T-helper 17 cell (primary cell): ENCODE data around the gene NPAP1. TPM values are rescaled to one million over a fixed set of nuclear protein-coding genes. Genes with fewer than 3 reads are reported as not detected.
"Not testable (repeated sequence)": the region's sequence is repeated elsewhere in the genome, so short reads cannot be mapped to it uniquely, and the experiment has no call there.

Source experiments
- ATAC-seq: fragments of 150-1000 bp; cut with Tn5 transposase; 2 replicates; pipeline ENCODE4 v1.10.0; 2021; ENCODE audit warnings: mild to moderate bottlenecking, moderate library complexity
- DNase-seq, 3 donors: peaks; one replicate each; pipeline versions ENCODE4 v3.0.0 to v3.0.0-alpha.2; 2020 to 2021
- H3K9me3 ChIP-seq: one replicate; pipeline ENCODE4 v1.7.0; 2013; ENCODE audit warnings: low read length, mild to moderate bottlenecking; ENCODE audit not compliant: control insufficient read depth, poor library complexity, severe bottlenecking
- H3K27ac Mint-ChIP-seq: one replicate; pipeline ENCODE4 v1.8.0; 2022; ENCODE audit warnings: mild to moderate bottlenecking, moderate library complexity, mixed read lengths
- H3K27me3 Mint-ChIP-seq: one replicate; pipeline ENCODE4 v1.8.0; 2022; ENCODE audit warnings: mixed read lengths
- H3K36me3 Mint-ChIP-seq: one replicate; pipeline ENCODE4 v1.8.0; 2022; ENCODE audit warnings: low read depth, mixed read lengths
- H3K4me1 Mint-ChIP-seq: one replicate; pipeline ENCODE4 v1.8.0; 2022; ENCODE audit warnings: mild to moderate bottlenecking, mixed read lengths
- H3K4me3 Mint-ChIP-seq: one replicate; pipeline ENCODE4 v1.8.0; 2022; ENCODE audit warnings: mild to moderate bottlenecking, moderate library complexity, mixed read lengths
- total RNA-seq, 4 donors: library from RNA in 2 of 4; stranded (reverse) in 2 of 4; gene quantifications; one replicate each; pipeline ENCODE4 v1.2.3 and lab custom pipeline; 2022 to 2026

The NPAP1 gene
- total RNA-seq (not detected), total RNA-seq (lab: John Stamatoyannopoulos, UW) (0 reads per million in 2 donors)

GRCh38 chr15:24675332-24676144, at the start of gene NPAP1:
Gene NPAP1 (plus strand): TSS chr15:24675775. CDS start chr15:24675868, 93 bp downstream.
- H3K36me3 Mint-ChIP-seq, result no peaks in the 10 kb centered on the region
- no peaks in the 10 kb centered on the region for H3K27me3 Mint-ChIP-seq
- ATAC-seq (no peak), DNase-seq (no peak)
- H3K4me1 Mint-ChIP-seq, result no peaks in the 10 kb centered on the region
- no peaks in the 10 kb centered on the region for H3K9me3 ChIP-seq
- no peak within 1 kb of the TSS for H3K27ac Mint-ChIP-seq
- H3K4me3 Mint-ChIP-seq, result no peak within 1 kb of the TSS

- no peaks in the 10 kb centered on the region for H3K4me1 Mint-ChIP-seq
- ATAC-seq, result no peak
Measured at GRCh38 chr15:24627443-24627842, 48.1 kb upstream of the NPAP1 start.

GRCh38 chr15:24633082-24633481, 42.5 kb upstream of the NPAP1 start:
- H3K27ac Mint-ChIP-seq, result no peak overlapping the region
- no peaks in the 10 kb centered on the region for H3K36me3 Mint-ChIP-seq
- ATAC-seq (no peak), DNase-seq (no peak)
- H3K4me3 Mint-ChIP-seq, result no peak overlapping the region
- no peaks in the 10 kb centered on the region for H3K4me1 Mint-ChIP-seq
- no peaks in the 10 kb centered on the region for H3K27me3 Mint-ChIP-seq
- no peaks in the 10 kb centered on the region for H3K9me3 ChIP-seq

More at GRCh38 chr15:24627443-24627842, 48.1 kb upstream of the NPAP1 start:
- H3K4me3 Mint-ChIP-seq, result no peak overlapping the region
- DNase-seq, result no peak
- no peaks in the 10 kb centered on the region for H3K9me3 ChIP-seq
- H3K36me3 Mint-ChIP-seq, result no peaks in the 10 kb centered on the region
- no peak overlapping the region for H3K27ac Mint-ChIP-seq
- H3K27me3 Mint-ChIP-seq, result no peaks in the 10 kb centered on the region

- not testable (repeated sequence) for H3K27ac Mint-ChIP-seq, H3K36me3 Mint-ChIP-seq, DNase-seq, H3K4me3 Mint-ChIP-seq, H3K4me1 Mint-ChIP-seq, H3K9me3 ChIP-seq, ATAC-seq, H3K27me3 Mint-ChIP-seq
Measured at GRCh38 chr15:24639412-24639811, 36.2 kb upstream of the NPAP1 start.

GRCh38 chr15:24645627-24646026, 29.9 kb upstream of the NPAP1 start:
- Mint-ChIP-seq H3K4me1 (no peaks in the 10 kb centered on the region), H3K27me3 (no peaks in the 10 kb centered on the region), H3K36me3 (no peaks in the 10 kb centered on the region), H3K27ac (no peak overlapping the region), H3K4me3 (no peak overlapping the region)
- no peak for DNase-seq
- no peaks in the 10 kb centered on the region for H3K9me3 ChIP-seq
- ATAC-seq, result no peak

GRCh38 chr15:24659622-24660021, 16.0 kb upstream of the NPAP1 start:
- ATAC-seq (no peak), DNase-seq (no peak)
- no peaks in the 10 kb centered on the region for H3K4me1 Mint-ChIP-seq
- H3K27ac Mint-ChIP-seq, result no peak overlapping the region
- H3K36me3 Mint-ChIP-seq, result no peaks in the 10 kb centered on the region
- H3K27me3 Mint-ChIP-seq, result no peaks in the 10 kb centered on the region
- no peak overlapping the region for H3K4me3 Mint-ChIP-seq
- H3K9me3 ChIP-seq, result no peaks in the 10 kb centered on the region

GRCh38 chr15:24662991-24663390, 12.6 kb upstream of the NPAP1 start:
- no peaks in the 10 kb centered on the region for H3K9me3 ChIP-seq
- Mint-ChIP-seq H3K4me1 (no peaks in the 10 kb centered on the region), H3K27ac (no peak overlapping the region), H3K4me3 (no peak overlapping the region), H3K27me3 (no peaks in the 10 kb centered on the region), H3K36me3 (no peaks in the 10 kb centered on the region)
- ATAC-seq (no peak), DNase-seq (no peak)

GRCh38 chr15:24676431-24676830, 856 bp downstream of the NPAP1 start:
- Mint-ChIP-seq H3K4me3 (no peak overlapping the region), H3K27me3 (no peaks in the 10 kb centered on the region), H3K36me3 (no peaks in the 10 kb centered on the region), H3K4me1 (no peaks in the 10 kb centered on the region), H3K27ac (no peak overlapping the region)
- no peaks in the 10 kb centered on the region for H3K9me3 ChIP-seq
- DNase-seq (no peak), ATAC-seq (no peak)

GRCh38 chr15:24678485-24678884, 2.9 kb downstream of the NPAP1 start:
- DNase-seq, result no peak
- Mint-ChIP-seq H3K36me3 (no peaks in the 10 kb centered on the region), H3K27ac (no peak overlapping the region), H3K4me1 (no peaks in the 10 kb centered on the region), H3K4me3 (no peak overlapping the region), H3K27me3 (no peaks in the 10 kb centered on the region)
- no peak for ATAC-seq
- no peaks in the 10 kb centered on the region for H3K9me3 ChIP-seq

- H3K4me1 Mint-ChIP-seq, result no peaks in the 10 kb centered on the region
- ATAC-seq, result no peak
- no peaks in the 10 kb centered on the region for H3K36me3 Mint-ChIP-seq
Measured at GRCh38 chr15:24682002-24682401, 6.4 kb downstream of the NPAP1 start.

GRCh38 chr15:24682905-24683304, 7.3 kb downstream of the NPAP1 start:
- ATAC-seq, DNase-seq, H3K27me3 Mint-ChIP-seq, H3K9me3 ChIP-seq, H3K4me1 Mint-ChIP-seq, H3K36me3 Mint-ChIP-seq, H3K4me3 Mint-ChIP-seq, H3K27ac Mint-ChIP-seq: not testable (repeated sequence)

More at GRCh38 chr15:24682002-24682401, 6.4 kb downstream of the NPAP1 start:
- Mint-ChIP-seq H3K27me3 (no peaks in the 10 kb centered on the region), H3K4me3 (no peak overlapping the region), H3K27ac (no peak overlapping the region)
- H3K9me3 ChIP-seq, result no peaks in the 10 kb centered on the region
- no peak for DNase-seq

- no peaks in the 10 kb centered on the region for H3K4me1 Mint-ChIP-seq
- H3K4me3 Mint-ChIP-seq, result no peak overlapping the region
- no peaks in the 10 kb centered on the region for H3K27me3 Mint-ChIP-seq
- H3K36me3 Mint-ChIP-seq, result no peaks in the 10 kb centered on the region
- DNase-seq (no peak), ATAC-seq (no peak)
- H3K9me3 ChIP-seq, result no peaks in the 10 kb centered on the region
- no peak overlapping the region for H3K27ac Mint-ChIP-seq
Measured at GRCh38 chr15:24683736-24684135, 8.2 kb downstream of the NPAP1 start.

- no peak overlapping the region for H3K4me3 Mint-ChIP-seq
- H3K36me3 Mint-ChIP-seq, result no peaks in the 10 kb centered on the region
- no peak for ATAC-seq
- no peaks in the 10 kb centered on the region for H3K9me3 ChIP-seq
- no peak overlapping the region for H3K27ac Mint-ChIP-seq
- DNase-seq, result no peak
- H3K27me3 Mint-ChIP-seq, result no peaks in the 10 kb centered on the region
- no peaks in the 10 kb centered on the region for H3K4me1 Mint-ChIP-seq
Measured at GRCh38 chr15:24684313-24684712, 8.7 kb downstream of the NPAP1 start.

GRCh38 chr15:24696201-24696600, 20.6 kb downstream of the NPAP1 start:
- no peak for DNase-seq
- Mint-ChIP-seq H3K27me3 (no peaks in the 10 kb centered on the region), H3K4me3 (no peak overlapping the region), H3K36me3 (no peaks in the 10 kb centered on the region), H3K4me1 (no peaks in the 10 kb centered on the region), H3K27ac (no peak overlapping the region)
- ATAC-seq, result no peak
- H3K9me3 ChIP-seq, result no peaks in the 10 kb centered on the region
